WTC11 (cell line): Measurements from ENCODE around the gene PPFIBP2. TPM values are rescaled to one million over a fixed set of nuclear protein-coding genes. Genes with fewer than 3 reads are reported as not detected.

ENCODE experiments used
- ATAC-seq: fragments of 200-7000 bp; cut with Tn5 transposase; 2 replicates; pipeline ENCODE4 v1.10.0; 2021; ENCODE audit warnings: mild to moderate bottlenecking, moderate library complexity
- CTCF ChIA-PET: fragments of 300-600 bp; sonication (Branson Sonifier 250); formaldehyde crosslinking; loops from one replicate; lab custom pipeline; 2021; ENCODE audit warnings: antibody characterized with exemption; lab: Charles Lee
- POLR2A ChIA-PET: fragments of 350-600 bp; sonication (Branson Sonifier 250); formaldehyde crosslinking; loops from one replicate; lab custom pipeline; 2021; ENCODE audit warnings: antibody characterized with exemption; lab: Charles Lee
- DNase-seq: peaks from one replicate; pipeline ENCODE4 v3.0.0; 2021; ENCODE audit warnings: low spot score
- H3K27ac Mint-ChIP-seq: 2 replicates; pipeline ENCODE4 v1.8.0; 2021; ENCODE audit warnings: mixed read lengths
- H3K27me3 Mint-ChIP-seq: 2 replicates; pipeline ENCODE4 v1.8.0; 2021; ENCODE audit warnings: low read depth, mild to moderate bottlenecking, moderate library complexity, mixed read lengths
- H3K36me3 Mint-ChIP-seq: 2 replicates; pipeline ENCODE4 v1.8.0; 2021; ENCODE audit warnings: mixed read lengths
- H3K4me1 Mint-ChIP-seq: 2 replicates; pipeline ENCODE4 v1.8.0; 2022; ENCODE audit warnings: mixed read lengths
- H3K4me3 Mint-ChIP-seq: 2 replicates; pipeline ENCODE4 v1.8.0; 2021; ENCODE audit warnings: mild to moderate bottlenecking, moderate library complexity, mixed read lengths
- H3K9me3 Mint-ChIP-seq: 2 replicates; pipeline ENCODE4 v1.8.0; 2021; ENCODE audit warnings: mixed read lengths
- CBFB ChIP-seq: sonication (generic); formaldehyde crosslinking; IDR thresholded peaks from 2 replicates; pipeline ENCODE4 v1.8.1; 2022; ENCODE audit warnings: mild to moderate bottlenecking, low read depth, missing genetic modification reagents
- ELF4 ChIP-seq: sonication (generic); formaldehyde crosslinking; IDR thresholded peaks from 2 replicates; pipeline ENCODE4 v1.8.1; 2022; ENCODE audit warnings: low read depth, mild to moderate bottlenecking, moderate library complexity, missing genetic modification reagents
- ETV6 ChIP-seq: sonication (generic); formaldehyde crosslinking; IDR thresholded peaks from 2 replicates; pipeline ENCODE4 v1.8.1; 2022; ENCODE audit warnings: mild to moderate bottlenecking, missing genetic modification reagents
- NR2C2 ChIP-seq: sonication (generic); formaldehyde crosslinking; IDR thresholded peaks from 2 replicates; pipeline ENCODE4 v1.8.0; 2022; ENCODE audit warnings: mild to moderate bottlenecking, missing genetic modification reagents
- NR3C1 ChIP-seq: sonication (generic); formaldehyde crosslinking; conservative IDR thresholded peaks from 2 replicates; pipeline ENCODE4 v1.8.1; 2023; ENCODE audit warnings: low read depth, mild to moderate bottlenecking, missing genetic modification reagents
- ZNF263 ChIP-seq: sonication (generic); formaldehyde crosslinking; IDR thresholded peaks from 2 replicates; pipeline ENCODE4 v1.8.1; 2022; ENCODE audit warnings: low read depth, mild to moderate bottlenecking, moderate library complexity, missing genetic modification reagents
- ZNF532 ChIP-seq: fragments of 250-450 bp; sonication (Bioruptor Pico); IDR thresholded peaks from 2 replicates; pipeline ENCODE4 v1.9.0; 2021; ENCODE audit warnings: mild to moderate bottlenecking, borderline replicate concordance
- total RNA-seq: library from RNA; stranded (reverse); gene quantifications from 3 replicates; pipeline ENCODE4 v1.2.3, GENCODE V29; 2021
- TF ChIP-seq, protein P1 (sequence below): sonication (generic); formaldehyde crosslinking; conservative IDR thresholded peaks from 2 replicates; pipeline ENCODE4 v1.8.1; 2022; ENCODE audit warnings: mild to moderate bottlenecking, missing genetic modification reagents
- TF ChIP-seq, protein P2 (sequence below): sonication (generic); formaldehyde crosslinking; IDR thresholded peaks from 2 replicates; pipeline ENCODE4 v1.8.0; 2023; ENCODE audit warnings: mild to moderate bottlenecking, missing genetic modification reagents
- TF ChIP-seq, protein P3 (sequence below): fragments of 250-450 bp; sonication (Bioruptor Pico); conservative IDR thresholded peaks from 2 replicates; pipeline ENCODE4 v1.9.0; 2021; ENCODE audit warnings: mild to moderate bottlenecking
- TF ChIP-seq, protein P4 (sequence below): sonication (generic); formaldehyde crosslinking; IDR thresholded peaks from 2 replicates; pipeline ENCODE4 v1.8.0; 2022; ENCODE audit warnings: missing genetic modification reagents

Gene PPFIBP2
- total RNA-seq, 1 experiment from 2014 or later = 21.4 TPM

GRCh38 chr11:7480113-7480512 lies 33.7 kb upstream of the PPFIBP2 start (continued):
- TF ChIP-seq ZNF532 (CRISPR knock-in tag) = no peak
- TF ChIP-seq, protein P1, sequence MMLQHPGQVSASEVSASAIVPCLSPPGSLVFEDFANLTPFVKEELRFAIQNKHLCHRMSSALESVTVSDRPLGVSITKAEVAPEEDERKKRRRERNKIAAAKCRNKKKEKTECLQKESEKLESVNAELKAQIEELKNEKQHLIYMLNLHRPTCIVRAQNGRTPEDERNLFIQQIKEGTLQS (CRISPR knock-in tag) = no peak

- Mint-ChIP-seq H3K4me1 (peaks cover 21% of the 10 kb centered on the region), H3K36me3 (no peaks in the 10 kb centered on the region), H3K9me3 (0 out of 2 replicates have a peak, but pooled peaks cover under 1% of the 10 kb centered on the region), H3K27ac (no peak overlapping the region), H3K27me3 (no peaks in the 10 kb centered on the region), H3K4me3 (no peak overlapping the region)
- TF ChIP-seq NR2C2 (CRISPR knock-in tag) (no peak), CBFB (CRISPR knock-in tag) (no peak), ZNF263 (CRISPR knock-in tag) (no peak), NR3C1 (CRISPR knock-in tag) (no peak), ETV6 (no peak), ELF4 (no peak)
- TF ChIP-seq, protein P2, sequence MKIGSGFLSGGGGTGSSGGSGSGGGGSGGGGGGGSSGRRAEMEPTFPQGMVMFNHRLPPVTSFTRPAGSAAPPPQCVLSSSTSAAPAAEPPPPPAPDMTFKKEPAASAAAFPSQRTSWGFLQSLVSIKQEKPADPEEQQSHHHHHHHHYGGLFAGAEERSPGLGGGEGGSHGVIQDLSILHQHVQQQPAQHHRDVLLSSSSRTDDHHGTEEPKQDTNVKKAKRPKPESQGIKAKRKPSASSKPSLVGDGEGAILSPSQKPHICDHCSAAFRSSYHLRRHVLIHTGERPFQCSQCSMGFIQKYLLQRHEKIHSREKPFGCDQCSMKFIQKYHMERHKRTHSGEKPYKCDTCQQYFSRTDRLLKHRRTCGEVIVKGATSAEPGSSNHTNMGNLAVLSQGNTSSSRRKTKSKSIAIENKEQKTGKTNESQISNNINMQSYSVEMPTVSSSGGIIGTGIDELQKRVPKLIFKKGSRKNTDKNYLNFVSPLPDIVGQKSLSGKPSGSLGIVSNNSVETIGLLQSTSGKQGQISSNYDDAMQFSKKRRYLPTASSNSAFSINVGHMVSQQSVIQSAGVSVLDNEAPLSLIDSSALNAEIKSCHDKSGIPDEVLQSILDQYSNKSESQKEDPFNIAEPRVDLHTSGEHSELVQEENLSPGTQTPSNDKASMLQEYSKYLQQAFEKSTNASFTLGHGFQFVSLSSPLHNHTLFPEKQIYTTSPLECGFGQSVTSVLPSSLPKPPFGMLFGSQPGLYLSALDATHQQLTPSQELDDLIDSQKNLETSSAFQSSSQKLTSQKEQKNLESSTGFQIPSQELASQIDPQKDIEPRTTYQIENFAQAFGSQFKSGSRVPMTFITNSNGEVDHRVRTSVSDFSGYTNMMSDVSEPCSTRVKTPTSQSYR = no peak
- TF ChIP-seq, protein P3, sequence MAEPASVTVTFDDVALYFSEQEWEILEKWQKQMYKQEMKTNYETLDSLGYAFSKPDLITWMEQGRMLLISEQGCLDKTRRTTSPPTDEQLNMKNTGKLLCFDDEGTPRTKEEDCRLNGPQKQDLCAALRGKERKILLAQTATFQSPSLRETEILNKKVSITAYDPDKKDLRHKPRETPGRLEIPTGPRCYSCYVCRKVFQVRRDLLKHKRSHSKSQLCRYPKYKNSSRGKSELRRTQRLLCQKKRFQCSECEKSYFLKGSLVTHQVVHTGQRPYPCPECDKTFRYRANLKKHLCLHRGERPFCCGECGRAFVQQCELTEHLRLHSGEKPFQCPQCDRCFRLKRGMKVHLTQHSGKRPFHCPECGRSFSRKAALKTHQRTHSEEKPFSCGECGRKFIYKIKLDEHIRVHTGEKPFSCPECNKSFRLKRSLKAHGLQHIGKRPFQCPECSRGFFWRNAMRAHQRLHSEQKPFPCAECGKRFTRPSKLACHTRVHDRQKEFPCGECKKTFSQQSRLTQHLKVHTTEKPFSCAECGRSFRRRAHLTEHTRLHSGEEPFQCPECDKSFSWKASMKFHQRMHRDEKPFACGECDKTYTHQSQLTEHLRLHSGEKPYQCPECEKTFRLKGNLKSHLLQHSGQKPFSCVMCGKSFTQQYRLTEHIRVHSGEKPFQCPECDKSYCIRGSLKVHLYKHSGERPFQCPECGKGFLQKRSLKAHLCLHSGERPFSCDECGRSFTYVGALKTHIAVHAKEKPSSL (CRISPR knock-in tag) = no peak
- TF ChIP-seq, protein P4, sequence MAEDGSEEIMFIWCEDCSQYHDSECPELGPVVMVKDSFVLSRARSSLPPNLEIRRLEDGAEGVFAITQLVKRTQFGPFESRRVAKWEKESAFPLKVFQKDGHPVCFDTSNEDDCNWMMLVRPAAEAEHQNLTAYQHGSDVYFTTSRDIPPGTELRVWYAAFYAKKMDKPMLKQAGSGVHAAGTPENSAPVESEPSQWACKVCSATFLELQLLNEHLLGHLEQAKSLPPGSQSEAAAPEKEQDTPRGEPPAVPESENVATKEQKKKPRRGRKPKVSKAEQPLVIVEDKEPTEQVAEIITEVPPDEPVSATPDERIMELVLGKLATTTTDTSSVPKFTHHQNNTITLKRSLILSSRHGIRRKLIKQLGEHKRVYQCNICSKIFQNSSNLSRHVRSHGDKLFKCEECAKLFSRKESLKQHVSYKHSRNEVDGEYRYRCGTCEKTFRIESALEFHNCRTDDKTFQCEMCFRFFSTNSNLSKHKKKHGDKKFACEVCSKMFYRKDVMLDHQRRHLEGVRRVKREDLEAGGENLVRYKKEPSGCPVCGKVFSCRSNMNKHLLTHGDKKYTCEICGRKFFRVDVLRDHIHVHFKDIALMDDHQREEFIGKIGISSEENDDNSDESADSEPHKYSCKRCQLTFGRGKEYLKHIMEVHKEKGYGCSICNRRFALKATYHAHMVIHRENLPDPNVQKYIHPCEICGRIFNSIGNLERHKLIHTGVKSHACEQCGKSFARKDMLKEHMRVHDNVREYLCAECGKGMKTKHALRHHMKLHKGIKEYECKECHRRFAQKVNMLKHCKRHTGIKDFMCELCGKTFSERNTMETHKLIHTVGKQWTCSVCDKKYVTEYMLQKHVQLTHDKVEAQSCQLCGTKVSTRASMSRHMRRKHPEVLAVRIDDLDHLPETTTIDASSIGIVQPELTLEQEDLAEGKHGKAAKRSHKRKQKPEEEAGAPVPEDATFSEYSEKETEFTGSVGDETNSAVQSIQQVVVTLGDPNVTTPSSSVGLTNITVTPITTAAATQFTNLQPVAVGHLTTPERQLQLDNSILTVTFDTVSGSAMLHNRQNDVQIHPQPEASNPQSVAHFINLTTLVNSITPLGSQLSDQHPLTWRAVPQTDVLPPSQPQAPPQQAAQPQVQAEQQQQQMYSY = no peak
- ATAC-seq (no peak), DNase-seq (no peak)
- POLR2A ChIA-PET = no interaction called here
- CTCF ChIA-PET = no interaction called here
Measured at GRCh38 chr11:7484131-7484530, 29.7 kb upstream of the PPFIBP2 start.
